HCT116 (cell line): ENCODE data around the gene ADRB1.

ENCODE experiments used
- CEBPB ChIP-seq: IDR thresholded peaks from 2 replicates; pipeline ENCODE4 v1.6.1; 2012; ENCODE audit warnings: low read depth
- CTCF ChIP-seq, 3 experiments: fragments of 200-600 bp in 1 of 3; sonication (generic) in 1 of 3; IDR thresholded peaks in 2 of 3; conservative IDR thresholded peaks in 1 of 3; 2 replicates each; pipeline ENCODE4 v1.5.1; 2012 to 2017; ENCODE audit warnings: low read depth in 2 of 3, low read length in 2 of 3, antibody characterized with exemption in 1 of 3, borderline replicate concordance in 1 of 3, control low read depth in 1 of 3, mild to moderate bottlenecking in 1 of 3, mixed read lengths in 1 of 3, mixed run types in 1 of 3, moderate library complexity in 1 of 3; ENCODE audit not compliant: insufficient read depth in 1 of 3
- EGR1 ChIP-seq: IDR thresholded peaks from 2 replicates; pipeline ENCODE4 v1.6.1; 2012; ENCODE audit warnings: low read depth
- EZH2 ChIP-seq: fragments of 200-600 bp; sonication (generic); IDR thresholded peaks from 2 replicates; pipeline ENCODE4 v1.6.1; 2017; ENCODE audit warnings: antibody characterized with exemption, mixed run types
- JUND ChIP-seq: IDR thresholded peaks from 2 replicates; pipeline ENCODE4 v1.6.1; 2012
- POLR2A ChIP-seq: IDR thresholded peaks from 2 replicates; pipeline ENCODE4 v1.7.0; 2011; ENCODE audit warnings: borderline replicate concordance; ENCODE audit not compliant: insufficient read depth, insufficient read length; ENCODE audit errors: extremely low read depth
- POLR2AphosphoS5 ChIP-seq: IDR thresholded peaks from 2 replicates; pipeline ENCODE4 v1.6.1; 2011; ENCODE audit warnings: mild to moderate bottlenecking, low read depth, low read length, moderate library complexity
- SRF ChIP-seq: IDR thresholded peaks from 2 replicates; pipeline ENCODE4 v1.6.1; 2012; ENCODE audit warnings: low read depth
- YY1 ChIP-seq: IDR thresholded peaks from 2 replicates; pipeline ENCODE4 v1.6.1; 2011; ENCODE audit warnings: low read length, low read depth, moderate library complexity, mild to moderate bottlenecking; ENCODE audit not compliant: insufficient replicate concordance; ENCODE audit errors: extremely low read depth
- ZNF274 ChIP-seq: fragments of 200-500 bp; sonication (Bioruptor generic); IDR thresholded peaks from 2 replicates; pipeline ENCODE4 v1.6.1; 2014; ENCODE audit warnings: mild to moderate bottlenecking, low read depth, low read length, inconsistent platforms

- TF ChIP-seq EZH2 (no peak), ZNF274 (no peak), JUND (no peak), POLR2AphosphoS5 (no peak), CTCF (IDR thresholded peaks at IDR 0.05 in 2 of 3, conservative IDR thresholded peaks at IDR 0.05 in 1 of 3; ENCODE audit: borderline replicate concordance in 1 of 3, insufficient read depth in 1 of 3, low read depth in 2 of 3, low read length in 2 of 3) (no peak), POLR2A (no peak), YY1 (no peak), SRF (no peak), CEBPB (no peak), EGR1 (no peak)
Measured at GRCh38 chr10:114021154-114021553, 22.5 kb upstream of the ADRB1 start.
